Esophagus muscularis mucosa (tissue), 4 donors: ENCODE results near the gene PRSS33. TPM values are rescaled to one million over a fixed set of nuclear protein-coding genes. Genes with fewer than 3 reads are reported as not detected.

Source experiments
- DNase-seq: peaks from one replicate; pipeline ENCODE4 v3.0.0-alpha.2; 2017; ENCODE audit errors: extremely low spot score
- H3K27ac ChIP-seq, 4 donors: fragments of 200-600 bp; sonication (generic); replicated peaks in 1 of 4; 1 replicate in 3 of 4; 2 replicates in 1 of 4; pipeline ENCODE4 v1.5.1; 2016 to 2019; ENCODE audit warnings: mild to moderate bottlenecking in 1 of 4
- H3K27me3 ChIP-seq, 4 donors: fragments of 200-600 bp; sonication (generic); one replicate each; pipeline versions ENCODE4 v1.5.1 to v1.6.0; 2016 to 2019
- H3K36me3 ChIP-seq, 4 donors: fragments of 200-600 bp; sonication (generic); one replicate each; pipeline ENCODE4 v1.5.1; 2016 to 2019
- H3K4me1 ChIP-seq, 4 donors: fragments of 200-600 bp; sonication (generic); one replicate each; pipeline ENCODE4 v1.5.1; 2016 to 2019
- H3K4me3 ChIP-seq, 4 donors: fragments of 200-600 bp; sonication (generic); 1 replicate in 2 of 4; 2 replicates in 2 of 4; pipeline ENCODE4 v1.5.1; 2016 to 2019; ENCODE audit warnings: mild to moderate bottlenecking in 4 of 4, moderate library complexity in 1 of 4
- H3K9me3 ChIP-seq, 4 donors: fragments of 200-600 bp; sonication (generic); 1 replicate in 3 of 4; 2 replicates in 1 of 4; pipeline ENCODE4 v1.5.1; 2016 to 2019
- CTCF ChIP-seq, 3 experiments: fragments of 200-600 bp in 2 of 3; fragments of 450-650 bp in 1 of 3; sonication (generic) in 2 of 3; IDR thresholded peaks; one replicate each; pipeline ENCODE4 v1.5.1; 2017 to 2019; ENCODE audit warnings: antibody characterized with exemption in 3 of 3, mild to moderate bottlenecking in 2 of 3, moderate library complexity in 1 of 3
- EP300 ChIP-seq: sonication (generic); formaldehyde crosslinking; IDR thresholded peaks from one replicate; pipeline ENCODE4 v1.6.1; 2017; ENCODE audit warnings: antibody characterized with exemption
- POLR2A ChIP-seq: fragments of 450-650 bp; IDR thresholded peaks from one replicate; pipeline ENCODE4 v1.6.1; 2017; ENCODE audit warnings: antibody characterized with exemption, moderate library complexity, mild to moderate bottlenecking, low read depth
- POLR2AphosphoS5 ChIP-seq, 2 donors: sonication (generic); formaldehyde crosslinking; IDR thresholded peaks; one replicate each; pipeline ENCODE4 v1.6.1; 2017; ENCODE audit warnings: antibody characterized with exemption in 2 of 2
- WGBS: methylation state at CpG from one replicate; pipeline ENCODE4 v1.1.5; 2018; 5-methylcytosine and 5-hydroxymethylcytosine counted together
- intact Hi-C: fragments of 100-400 bp; cut with DNase I; formaldehyde crosslinking; loops from one replicate; pipeline ENCODE4 v1.15.1; 2023
- total RNA-seq, 4 donors: library from RNA; depleted of rRNA; stranded (reverse); fragments of >200 nt; gene quantifications; one replicate each; pipeline versions ENCODE4 v1.1.0 to v1.2.1, GENCODE V29; 2016

The PRSS33 gene
- total RNA-seq, 4 donors from 2014 or later = not detected

GRCh38 chr16:2821487-2822157 lies 34.3 kb upstream of the PRSS33 start:
- DNase-seq = no peak

GRCh38 chr16:2820836-2821486 lies 33.6 kb upstream of the PRSS33 start:
- no peak for DNase-seq
- no peak overlapping the region for H3K4me3 ChIP-seq
- no peak overlapping the region for H3K27ac ChIP-seq
- H3K4me1 ChIP-seq = peaks cover 0 to 5% (median 0%) of the 10 kb centered on the region in 4 donors
- TF ChIP-seq POLR2AphosphoS5 (IDR thresholded peaks at IDR 0.05) (no peak), CTCF (IDR thresholded peaks at IDR 0.05) (no peak), POLR2A (no peak), EP300 (no peak)
- peaks cover 0 to 62% (median 4%) of the 10 kb centered on the region in 4 donors for H3K27me3 ChIP-seq
- H3K36me3 ChIP-seq = no peaks in the 10 kb centered on the region
- 76% methylated on average over 9 of the region's 14 CpGs for WGBS
- H3K9me3 ChIP-seq = no peaks in the 10 kb centered on the region
- intact Hi-C loops = no loop called here

More at GRCh38 chr16:2821487-2822157, 34.3 kb upstream of the PRSS33 start:
- no peak overlapping the region for H3K4me3 ChIP-seq
- H3K36me3 ChIP-seq = no peaks in the 10 kb centered on the region
- no peaks in the 10 kb centered on the region for H3K9me3 ChIP-seq
- intact Hi-C loops = no loop called here
- peaks cover 0 to 60% (median 4%) of the 10 kb centered on the region in 4 donors for H3K27me3 ChIP-seq
- H3K27ac ChIP-seq = no peak overlapping the region
- peaks cover 0 to 5% (median 0%) of the 10 kb centered on the region in 4 donors for H3K4me1 ChIP-seq
- TF ChIP-seq POLR2A (no peak), POLR2AphosphoS5 (IDR thresholded peaks at IDR 0.05) (no peak), EP300 (no peak), CTCF (IDR thresholded peaks at IDR 0.05) (no peak)
- 78% methylated on average over 8 of the region's 9 CpGs for WGBS

GRCh38 chr16:2819939-2820835 lies 32.8 kb upstream of the PRSS33 start:
- H3K4me1 ChIP-seq = peaks cover 0 to 5% (median 0%) of the 10 kb centered on the region in 4 donors
- H3K4me3 ChIP-seq = no peak overlapping the region
- intact Hi-C loops = no loop called here
- TF ChIP-seq POLR2AphosphoS5 (IDR thresholded peaks at IDR 0.05) (no peak), CTCF (IDR thresholded peaks at IDR 0.05) (no peak), POLR2A (no peak), EP300 (no peak)
- DNase-seq = no peak
- H3K36me3 ChIP-seq = no peaks in the 10 kb centered on the region
- H3K27me3 ChIP-seq = peaks cover 0 to 61% (median 4%) of the 10 kb centered on the region in 4 donors
- 68% methylated on average over 10 of the region's 17 CpGs for WGBS
- no peaks in the 10 kb centered on the region for H3K9me3 ChIP-seq
- H3K27ac ChIP-seq = no peak overlapping the region

GRCh38 chr16:2819179-2819938 lies 32.0 kb upstream of the PRSS33 start:
- 88% methylated on average over 16 of the region's 18 CpGs for WGBS
- intact Hi-C loops = no loop called here

More at GRCh38 chr16:2819179-2819938, 32.0 kb upstream of the PRSS33 start:
- Histone ChIP-seq H3K4me1 (peaks cover 0 to 5% (median 0%) of the 10 kb centered on the region in 4 donors), H3K27ac (no peak overlapping the region), H3K36me3 (no peaks in the 10 kb centered on the region), H3K4me3 (no peak overlapping the region), H3K9me3 (no peaks in the 10 kb centered on the region), H3K27me3 (peaks cover 0 to 68% (median 4%) of the 10 kb centered on the region in 4 donors)
- TF ChIP-seq EP300 (no peak), POLR2A (no peak), CTCF (IDR thresholded peaks at IDR 0.05) (no peak), POLR2AphosphoS5 (IDR thresholded peaks at IDR 0.05) (no peak)
- no peak for DNase-seq
